NT2/D1 (cell line): Measurements from ENCODE around the gene GSPT2.

Experiments used
- YY1 ChIP-seq: IDR thresholded peaks from 2 replicates; pipeline ENCODE4 v1.6.1; 2011; ENCODE audit not compliant: insufficient read length, insufficient read depth
- ZNF274 ChIP-seq: IDR thresholded peaks from 2 replicates; pipeline ENCODE4 v1.6.1; 2011; ENCODE audit warnings: mild to moderate bottlenecking, low read depth, low read length

GRCh38 chrX:51694254-51694653 is 49.0 kb upstream of the GSPT2 start:
- TF ChIP-seq ZNF274, result no peak
- no peak for TF ChIP-seq YY1
